ELR (cell line): Measurements from ENCODE around the gene TRPM8.

Experiments used
- DNase-seq: peaks from one replicate; pipeline ENCODE4 v3.0.0-alpha.2; 2015; ENCODE audit warnings: low read depth

Gene TRPM8

DNA sequence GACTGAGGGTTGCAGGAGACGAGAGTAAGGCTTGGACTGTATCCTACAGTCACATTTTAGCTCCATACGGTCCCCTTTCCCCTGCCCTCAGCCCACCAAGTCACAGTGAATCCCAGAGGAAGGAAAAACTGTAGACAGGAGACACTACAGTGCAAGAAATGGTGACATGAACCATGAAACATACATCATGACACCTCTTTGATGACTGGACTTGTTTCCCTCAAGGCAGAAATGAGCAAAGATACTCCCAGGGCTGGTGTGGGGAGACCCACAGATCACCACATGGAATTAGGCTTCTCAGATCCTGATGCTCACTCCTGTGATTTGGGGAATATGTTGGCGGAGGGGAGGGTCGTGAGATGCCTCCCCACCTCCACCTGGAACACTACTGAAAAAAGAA is 85.1 kb downstream of the TRPM8 start:
- no peak for DNase-seq

DNA sequence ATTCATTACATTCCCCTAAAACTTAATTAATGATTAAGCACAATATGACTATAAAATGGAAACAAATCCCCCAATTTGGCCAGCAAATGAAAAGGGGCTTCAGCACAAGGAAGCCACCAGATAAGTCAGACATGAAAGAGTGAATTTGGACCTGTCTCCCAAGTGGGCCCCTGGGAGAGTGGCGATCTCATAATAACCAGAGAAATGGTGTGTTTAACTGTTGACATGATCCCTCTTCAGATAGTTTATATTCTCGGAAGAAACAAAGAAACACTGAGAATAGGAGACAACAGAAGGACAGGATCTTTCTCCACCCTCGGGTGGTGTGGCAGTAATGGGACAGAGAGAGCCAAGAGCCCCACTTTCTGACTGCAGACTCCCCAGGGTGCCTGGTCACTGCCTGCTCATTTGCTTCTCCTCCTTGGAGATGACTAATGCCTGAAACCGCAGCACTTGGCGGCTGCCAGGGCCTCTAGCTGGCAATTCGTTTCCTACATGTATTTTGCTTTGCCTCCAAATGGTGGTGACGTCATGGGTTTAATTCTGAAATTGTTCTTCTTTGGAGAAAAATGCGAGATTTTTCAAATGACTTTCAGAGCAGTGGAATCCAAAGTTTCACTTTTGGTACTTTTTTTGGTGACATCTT is 86.9 kb downstream of the TRPM8 start:
- DNase-seq, result peak; percentile 96

DNA sequence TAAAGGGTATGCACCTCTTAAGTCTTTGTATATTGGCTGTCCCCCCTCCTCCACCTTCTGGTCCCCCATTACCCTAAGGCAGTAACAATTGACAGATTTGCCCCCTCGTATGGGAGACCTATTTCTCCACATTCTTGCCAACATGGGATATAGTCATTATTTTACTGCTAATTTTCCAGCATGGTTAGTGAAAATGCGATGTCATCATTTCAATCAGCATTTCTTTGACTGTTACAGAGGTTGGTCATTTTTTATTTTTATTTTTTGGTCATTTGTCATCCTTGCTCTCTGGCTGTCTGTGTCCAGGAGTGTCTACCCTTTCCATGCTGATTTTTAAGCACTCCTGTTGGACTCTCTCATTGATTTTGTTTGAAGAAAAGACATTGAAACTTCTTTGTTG is 88.0 kb downstream of the TRPM8 start:
- DNase-seq, result no peak

DNA sequence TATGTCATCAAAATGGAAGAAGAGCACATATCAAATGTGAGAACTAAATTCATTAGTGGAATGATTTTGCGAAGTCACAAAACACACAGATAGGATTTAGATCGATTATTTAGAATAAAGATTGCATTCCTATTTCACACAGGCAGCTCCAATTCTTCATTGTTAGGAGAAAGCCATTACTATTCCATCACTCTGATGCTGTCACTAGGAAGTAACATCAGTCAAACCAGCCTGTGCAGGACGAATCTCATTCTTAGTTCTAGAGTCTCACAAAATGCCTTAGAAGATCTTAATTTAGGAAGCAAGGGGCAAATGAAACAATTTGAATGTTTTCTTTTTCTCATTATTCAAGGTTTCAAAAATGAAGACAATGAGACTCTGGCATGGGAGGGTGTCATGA is 89.3 kb downstream of the TRPM8 start:
- no peak for DNase-seq

DNA sequence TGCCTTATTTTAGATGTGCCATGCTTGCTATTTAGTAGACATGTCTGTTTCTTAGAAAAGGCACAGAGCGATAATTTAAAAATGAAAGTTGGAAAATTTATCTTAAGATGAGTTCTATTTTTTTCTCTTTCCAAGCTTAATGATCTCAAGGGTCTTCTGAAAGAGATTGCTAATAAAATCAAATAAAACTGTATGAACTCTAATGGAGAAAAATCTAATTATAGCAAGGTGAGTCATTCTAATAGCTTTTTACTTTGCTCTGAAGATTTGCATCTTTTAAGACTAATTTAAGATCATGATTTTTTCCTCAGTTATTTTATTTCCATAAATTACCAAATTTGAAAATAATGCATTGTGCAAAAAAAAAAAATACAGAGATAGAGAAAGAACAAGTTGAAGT is 97.3 kb downstream of the TRPM8 start:
- DNase-seq, result no peak

DNA sequence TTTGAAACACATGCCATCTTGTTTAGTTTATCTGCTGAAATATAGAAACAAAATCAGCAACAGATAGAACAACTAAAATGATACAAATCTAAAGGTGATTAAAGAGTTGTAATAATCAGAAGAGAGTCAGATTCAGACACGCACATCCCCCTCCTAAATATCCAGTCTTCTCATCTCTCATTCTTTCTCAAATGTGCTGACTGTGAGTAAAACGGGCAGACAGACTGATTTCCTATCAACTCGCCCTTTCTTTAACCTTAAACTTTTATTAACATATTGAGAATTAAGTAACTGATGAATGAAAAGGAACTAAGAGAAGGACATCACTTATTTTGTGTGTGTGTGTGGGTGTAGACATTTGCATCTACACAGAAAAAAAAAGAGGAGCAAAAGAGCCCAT is 98.7 kb downstream of the TRPM8 start:
- no peak for DNase-seq

DNA sequence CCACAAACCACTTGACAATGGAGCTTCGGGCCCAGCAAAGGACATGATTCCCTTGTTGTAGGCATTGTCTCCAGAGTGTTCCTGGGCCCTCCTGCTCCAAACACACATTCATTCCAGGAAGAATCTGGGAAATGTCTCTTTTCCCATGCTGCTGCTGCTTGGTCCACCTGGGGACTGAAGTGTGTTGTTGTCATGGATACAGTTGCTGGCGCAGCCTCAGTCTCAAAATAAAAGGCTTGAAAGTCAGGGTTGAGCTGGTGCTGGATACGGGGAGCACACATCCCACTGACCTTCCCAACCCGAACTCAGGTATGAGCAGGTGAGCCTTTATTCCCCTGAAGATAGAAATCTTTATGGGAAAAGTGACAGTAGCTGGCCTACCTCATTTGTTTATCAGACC is 102.7 kb downstream of the TRPM8 start:
- no peak for DNase-seq

DNA sequence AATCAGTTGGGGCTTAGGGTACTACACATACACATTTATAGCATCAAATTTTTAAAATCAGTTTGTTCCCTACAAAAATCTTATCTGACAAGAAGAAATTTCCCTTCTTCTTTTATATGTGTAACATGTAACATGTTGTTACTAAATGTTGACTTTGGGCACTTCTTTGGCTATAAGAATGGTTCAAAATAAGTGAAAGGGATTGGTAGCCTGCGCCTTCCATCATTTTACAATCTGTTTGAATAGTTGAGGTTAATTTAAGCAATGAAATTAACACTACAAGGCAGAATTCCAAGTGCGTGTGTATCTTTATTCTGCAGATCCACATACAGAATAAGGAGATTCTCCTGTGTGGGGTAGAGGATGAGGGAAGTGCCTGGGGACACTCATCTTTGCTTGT is 103.2 kb downstream of the TRPM8 start:
- DNase-seq, result no peak

DNA sequence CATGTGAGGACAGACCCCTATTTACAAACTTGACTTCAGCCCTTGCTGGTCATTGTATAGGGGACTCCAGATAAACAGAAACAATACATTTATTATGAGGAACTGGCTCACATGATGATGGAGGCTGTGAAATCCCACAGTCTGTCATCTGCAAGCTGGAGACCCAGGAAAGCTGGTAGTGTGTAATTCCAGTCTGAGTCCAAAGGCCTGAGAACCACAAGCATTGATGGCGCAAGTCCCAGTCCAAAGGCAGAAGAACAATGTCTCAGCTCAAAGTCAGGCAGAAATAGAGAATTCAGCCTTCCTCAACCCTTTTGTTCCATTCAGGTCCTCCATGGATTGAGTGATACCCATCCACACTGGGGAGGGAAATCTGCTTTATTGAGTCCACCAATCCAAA is 105.3 kb downstream of the TRPM8 start:
- DNase-seq, result no peak

DNA sequence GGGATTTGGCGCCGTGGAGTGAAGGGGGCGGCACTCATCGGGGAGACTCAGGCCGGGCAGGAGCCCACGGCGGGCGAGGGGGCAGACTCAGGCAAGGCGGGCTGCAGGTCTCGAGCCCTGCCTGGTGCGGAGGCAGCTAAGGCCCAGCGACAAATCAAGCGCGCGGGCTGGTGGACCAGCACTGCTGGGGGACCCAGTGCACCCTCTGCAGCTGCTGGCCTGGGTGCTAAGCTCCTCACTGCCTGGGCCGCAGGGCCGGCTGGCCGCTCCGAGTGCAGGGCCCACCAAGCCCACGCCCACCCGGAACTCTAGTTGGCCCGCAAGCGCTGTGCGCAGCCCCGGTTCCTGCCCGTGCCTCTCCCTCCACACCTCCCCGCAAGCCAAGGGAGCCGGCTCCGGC is 107.1 kb downstream of the TRPM8 start:
- DNase-seq, result no peak

DNA sequence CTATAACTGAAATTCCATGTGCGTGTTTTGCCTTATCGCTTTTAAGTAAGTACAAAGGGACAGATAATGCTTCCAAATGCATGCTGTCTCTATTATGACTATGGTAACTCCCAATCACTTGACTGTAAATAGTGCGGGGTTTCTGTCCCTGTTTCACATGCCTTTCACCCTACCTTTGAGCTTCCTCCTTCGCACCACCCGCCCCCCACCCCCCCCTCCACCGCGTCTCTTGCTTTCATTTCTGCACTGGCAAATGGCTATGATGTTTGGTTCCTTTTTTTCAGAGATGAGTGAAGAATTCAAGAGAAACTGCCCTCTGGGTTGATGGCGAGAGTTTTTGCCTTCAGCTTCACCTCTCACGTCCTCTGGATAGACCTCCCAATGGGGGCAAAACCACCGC is 108.3 kb downstream of the TRPM8 start:
- peak; percentile 3 for DNase-seq

DNA sequence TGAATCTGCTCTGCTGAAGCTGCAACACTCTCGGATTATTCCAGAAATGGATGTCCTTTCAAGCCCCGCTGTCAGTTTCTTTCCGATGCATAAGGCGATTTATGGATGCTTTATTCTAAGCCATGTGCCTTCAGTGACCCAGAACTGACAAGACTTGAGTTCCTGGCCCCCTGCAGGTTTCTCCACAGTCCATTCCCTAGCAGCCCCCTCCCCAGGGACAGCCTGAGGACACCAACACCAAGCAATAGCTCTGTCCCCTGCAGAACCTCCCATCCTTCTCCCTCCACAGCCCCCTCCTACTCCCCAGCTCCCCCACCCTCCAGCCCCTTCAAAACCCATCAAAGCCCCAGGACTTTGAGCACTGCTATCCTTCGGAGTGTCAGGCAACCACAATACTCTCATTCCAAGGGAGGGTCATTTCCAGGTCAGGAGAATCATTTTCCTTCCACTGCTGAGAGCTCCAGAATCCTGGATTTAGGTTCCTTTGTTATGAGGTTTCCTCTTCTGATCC is 108.8 kb downstream of the TRPM8 start:
- DNase-seq, result peak; percentile 45

DNA sequence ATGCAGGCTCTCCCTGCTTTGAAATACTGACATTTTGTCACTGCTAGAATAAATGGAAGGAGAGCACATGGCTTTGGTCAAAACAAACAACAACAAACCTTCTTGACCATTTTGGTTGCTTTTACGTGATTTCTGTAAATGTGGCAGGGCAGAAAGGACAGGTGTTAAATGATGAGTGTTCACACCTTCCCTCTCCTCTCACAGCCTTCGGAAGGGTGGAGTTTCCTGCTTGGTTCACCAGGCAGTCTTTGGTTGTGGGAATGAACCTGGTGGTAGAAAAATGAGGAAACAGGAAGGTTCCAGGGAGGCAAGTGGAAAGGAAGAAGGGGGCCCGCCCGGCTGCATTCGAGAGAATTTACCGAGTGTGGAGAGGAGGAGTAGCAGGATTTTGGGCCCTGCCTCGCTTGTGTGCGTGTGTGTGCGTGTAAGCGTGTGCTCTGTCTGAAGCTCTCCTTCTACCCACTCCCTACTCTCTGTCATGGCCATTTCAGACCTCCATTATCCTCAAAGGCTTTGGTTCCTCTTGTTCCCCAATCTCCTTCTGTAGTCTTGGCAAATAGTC is 109.6 kb downstream of the TRPM8 start:
- no peak for DNase-seq

DNA sequence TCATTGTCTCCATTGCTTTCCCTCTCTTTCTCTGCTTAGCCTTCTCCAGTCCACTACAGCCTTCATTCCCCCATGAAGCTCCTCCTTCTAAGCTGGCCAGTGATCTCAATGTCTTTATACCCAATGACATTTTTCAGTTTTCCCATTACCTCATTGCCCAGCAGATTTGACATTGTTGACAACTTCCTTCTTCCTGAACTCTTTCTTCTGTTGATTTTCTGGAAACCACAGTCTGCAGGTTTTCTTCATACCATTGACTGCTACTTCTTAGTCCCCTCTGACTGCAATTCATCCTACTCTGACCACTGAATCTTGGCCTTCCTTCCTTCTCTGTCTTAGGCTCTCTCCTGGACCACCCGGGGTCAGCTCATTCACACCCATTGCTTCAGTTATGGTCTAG is 110.5 kb downstream of the TRPM8 start:
- no peak for DNase-seq

DNA sequence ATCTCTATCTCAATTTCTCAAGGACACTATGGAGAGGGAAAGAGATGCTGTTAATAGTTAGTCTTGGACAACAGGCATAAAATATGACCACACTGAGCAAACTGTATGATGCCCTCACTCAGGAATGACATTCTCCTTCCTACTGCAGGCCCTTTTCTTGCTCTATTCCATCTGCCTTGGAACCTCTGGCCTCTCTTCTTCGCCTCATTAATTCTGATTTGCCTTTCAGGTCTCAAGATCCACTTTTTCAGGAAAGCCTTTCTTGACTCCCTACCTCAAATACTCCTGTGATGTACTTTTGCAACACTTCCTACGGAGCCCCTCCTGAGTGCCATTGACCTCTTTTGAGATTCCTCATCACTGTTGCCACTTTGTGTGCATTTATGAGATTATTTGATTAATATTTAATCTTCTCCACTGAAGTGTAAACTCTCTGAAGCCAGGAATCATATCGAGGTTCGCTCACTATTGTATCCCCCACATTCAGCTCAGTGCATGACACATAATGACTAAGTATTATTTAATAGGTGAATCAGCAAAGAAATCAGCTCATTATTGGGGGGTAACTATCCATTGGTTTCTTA is 112.1 kb downstream of the TRPM8 start:
- DNase-seq, result peak; percentile 37

DNA sequence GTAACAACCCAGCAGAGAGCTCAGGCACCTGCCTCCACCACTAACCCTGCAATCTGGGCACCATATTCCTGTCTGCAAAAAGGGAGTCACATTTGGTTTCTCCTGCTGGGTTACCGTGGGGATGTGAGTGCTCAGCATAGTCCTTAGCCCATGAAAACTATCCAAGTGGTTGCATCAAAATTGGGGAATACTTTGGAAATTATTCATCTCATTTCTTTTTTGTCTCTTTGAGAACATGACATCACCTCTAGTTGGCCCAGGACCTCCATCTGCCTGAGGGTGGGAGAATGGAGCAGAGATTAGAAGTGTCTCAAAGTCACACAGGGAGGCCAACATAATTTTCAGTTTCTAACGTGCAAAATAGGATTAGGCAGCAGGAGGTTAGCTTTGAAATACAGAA is 114.0 kb downstream of the TRPM8 start:
- DNase-seq, result no peak

DNA sequence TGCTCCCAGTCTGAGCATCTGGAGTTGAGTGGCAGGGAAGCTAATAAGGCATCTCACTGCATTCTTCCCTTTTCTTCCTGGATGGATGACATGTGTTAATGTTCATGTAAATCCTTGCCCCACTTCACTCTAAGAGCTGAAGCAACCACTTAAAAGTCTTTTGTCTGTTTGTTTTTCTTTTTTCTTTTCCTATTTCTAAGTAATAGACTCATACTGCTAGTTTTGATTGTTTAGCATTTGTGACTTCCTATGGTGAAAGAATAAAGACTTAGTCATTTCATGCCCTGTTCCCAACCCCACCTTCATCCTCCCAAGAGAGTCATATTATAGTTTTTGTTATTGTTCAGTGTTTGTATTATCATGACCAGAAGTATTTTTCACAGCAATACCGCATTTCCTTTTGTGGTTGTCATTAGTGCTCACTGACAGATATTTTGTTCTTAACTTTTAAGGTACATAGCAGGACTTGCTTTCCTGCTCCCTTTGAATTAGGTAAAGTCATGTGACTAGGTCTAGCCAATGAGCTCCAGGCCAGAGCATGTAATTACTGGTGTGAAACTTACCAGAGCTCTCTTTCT is 115.2 kb downstream of the TRPM8 start:
- peak; percentile 85 for DNase-seq

DNA sequence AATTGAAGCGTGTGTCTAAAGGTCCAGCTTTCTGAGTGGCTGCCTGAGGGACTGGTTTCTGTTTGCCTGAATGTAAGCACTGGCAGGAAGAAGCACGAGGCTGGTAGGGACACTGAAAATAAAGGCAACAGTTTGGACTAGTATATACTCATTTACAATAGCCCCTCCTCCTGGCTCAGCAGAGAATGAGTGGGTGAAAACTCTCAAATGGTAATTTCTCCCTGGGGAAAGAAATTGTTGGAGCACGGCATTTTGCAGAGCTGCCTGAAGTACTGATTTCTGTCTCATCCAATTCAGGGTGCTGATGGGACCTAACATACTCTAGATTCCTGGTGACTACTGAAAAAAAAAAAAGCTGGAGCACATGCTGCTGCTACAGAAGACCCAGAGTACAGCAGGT is 116.0 kb downstream of the TRPM8 start:
- peak; percentile 28 for DNase-seq

DNA sequence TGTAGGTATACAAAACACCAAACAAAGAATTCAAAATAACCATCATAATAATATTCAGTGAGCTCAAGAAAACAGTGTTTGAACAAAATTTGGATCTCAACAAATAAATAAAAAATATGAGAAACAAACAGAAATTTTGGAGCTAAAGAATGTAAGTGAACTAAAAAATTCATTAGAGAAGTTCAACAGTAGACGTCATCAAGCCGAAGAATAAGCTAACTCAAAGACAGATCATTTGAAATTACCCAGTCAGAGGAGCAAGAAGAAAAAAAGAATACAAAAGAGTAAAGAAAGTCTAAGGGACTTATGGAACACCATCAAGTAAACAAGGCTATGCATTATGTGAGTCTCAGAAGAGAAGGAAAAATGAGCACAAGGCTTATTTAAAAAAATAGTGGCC is 116.7 kb downstream of the TRPM8 start:
- DNase-seq, result no peak

DNA sequence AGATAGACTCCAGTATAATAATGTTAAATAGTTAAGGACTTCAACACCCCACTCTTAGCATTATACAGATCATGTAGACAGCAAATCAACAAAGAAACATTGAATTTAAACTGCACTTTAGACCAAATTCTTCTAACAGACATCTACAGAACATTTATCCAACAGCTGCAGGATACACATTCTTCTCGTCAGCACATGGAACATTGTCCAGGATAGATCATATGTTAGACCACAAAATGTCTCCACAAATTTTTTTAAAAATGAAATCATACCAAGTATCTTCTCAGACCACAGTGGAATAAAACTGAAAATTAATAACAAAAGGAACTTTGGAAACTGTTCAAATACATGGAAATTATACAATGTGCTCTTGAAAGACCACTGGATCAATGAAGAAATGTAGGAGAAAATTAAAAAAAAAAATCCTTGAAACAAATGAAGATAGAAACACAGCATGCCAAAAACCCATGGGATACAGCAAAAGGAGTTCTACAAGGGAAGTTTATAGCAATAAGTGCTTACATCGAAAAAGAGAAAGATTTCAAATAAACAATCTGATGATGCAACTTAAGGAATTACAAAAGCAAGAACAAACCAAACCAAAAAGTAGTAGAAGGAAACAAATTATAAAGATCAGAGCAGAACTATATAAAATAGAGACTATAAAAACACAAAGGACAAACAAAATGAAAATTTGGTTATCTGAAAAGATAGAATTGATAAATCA is 121.1 kb downstream of the TRPM8 start:
- DNase-seq, result no peak

DNA sequence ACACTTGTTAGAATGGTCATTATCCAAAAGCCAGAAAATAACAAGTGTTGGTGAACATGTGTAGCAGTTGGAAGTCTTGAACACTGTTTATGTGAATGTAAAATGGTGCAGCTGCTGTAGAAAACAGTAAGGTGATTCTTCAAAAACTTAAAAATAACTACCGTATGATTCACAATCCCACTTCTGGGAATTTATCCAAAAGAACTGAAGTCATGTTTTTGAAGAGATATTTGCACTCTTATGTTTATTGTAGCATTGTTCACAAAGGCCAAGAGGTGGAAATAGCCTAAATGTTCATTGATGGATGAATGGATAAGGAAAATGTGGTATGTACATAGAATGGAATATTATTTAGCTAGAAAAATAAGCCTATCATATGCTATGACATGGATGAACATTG is 127.0 kb downstream of the TRPM8 start:
- DNase-seq, result peak; percentile 86

DNA sequence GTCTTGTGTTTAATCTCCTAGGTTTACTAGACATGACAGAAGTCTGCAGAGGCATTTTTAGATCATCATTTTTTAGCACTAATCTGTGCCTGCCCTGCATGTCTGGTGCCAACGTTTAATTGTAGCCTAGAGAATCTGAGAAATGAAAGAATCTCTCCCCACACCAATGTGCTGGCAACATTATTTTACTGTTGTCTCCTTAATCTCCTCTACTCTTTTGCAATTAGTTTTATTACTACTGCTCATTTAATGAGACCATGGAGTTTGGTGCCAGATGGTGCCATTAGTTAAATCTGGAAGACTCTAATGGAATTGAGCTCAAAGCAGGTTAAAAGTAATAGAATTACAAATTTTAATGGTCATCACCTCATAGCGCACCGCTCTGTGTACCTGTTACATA is 129.3 kb downstream of the TRPM8 start:
- DNase-seq, result no peak

DNA sequence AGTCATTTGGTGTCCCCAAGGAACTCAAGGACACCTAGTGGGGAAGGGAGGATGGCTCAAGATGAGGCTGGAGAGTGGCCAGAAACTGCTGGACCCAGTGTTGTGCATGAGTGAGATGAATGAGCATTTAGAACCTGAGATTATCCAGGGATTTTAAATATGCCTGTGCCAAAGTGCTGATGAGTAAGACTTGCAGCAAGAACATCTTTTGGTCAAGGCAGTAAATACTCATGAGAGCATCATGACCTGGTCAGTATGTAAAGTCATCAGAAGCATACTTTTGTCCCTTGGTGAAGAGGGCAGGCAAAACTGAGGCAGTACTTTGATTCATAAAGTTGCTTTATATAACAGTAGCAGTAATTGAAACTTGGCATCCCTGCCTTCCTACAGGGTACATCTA is 130.2 kb downstream of the TRPM8 start:
- peak; percentile 17 for DNase-seq
